Upper lobe of left lung (tissue), 6 donors: ENCODE data around the gene CSTPP1. TPM values are rescaled to one million over a fixed set of nuclear protein-coding genes. Genes with fewer than 3 reads are reported as not detected.

Source experiments
- ATAC-seq, 2 donors: fragments of 200-7000 bp; cut with Tn5 transposase; one replicate each; pipeline ENCODE4 v1.9.1; 2022; ENCODE audit warnings: mild to moderate bottlenecking in 2 of 2, moderate library complexity in 2 of 2; ENCODE audit not compliant: low FRiP score in 2 of 2
- DNase-seq, 2 donors: peaks; one replicate each; pipeline ENCODE4 v3.0.0-alpha.2; 2019 to 2020
- H3K27ac ChIP-seq, 4 donors: fragments of 200-600 bp; sonication (generic); one replicate each; pipeline ENCODE4 v1.5.1; 2016 to 2019
- H3K27me3 ChIP-seq, 4 donors: fragments of 200-600 bp; sonication (generic); one replicate each; pipeline ENCODE4 v1.5.1; 2017 to 2019
- H3K36me3 ChIP-seq, 4 donors: fragments of 200-600 bp; sonication (generic); one replicate each; pipeline ENCODE4 v1.5.1; 2016 to 2019
- H3K4me1 ChIP-seq, 4 donors: fragments of 200-600 bp; sonication (generic); one replicate each; pipeline ENCODE4 v1.5.1; 2018 to 2019
- H3K4me3 ChIP-seq, 4 donors: fragments of 200-600 bp; sonication (generic); one replicate each; pipeline ENCODE4 v1.5.1; 2017 to 2019; ENCODE audit warnings: mild to moderate bottlenecking in 2 of 4, moderate library complexity in 1 of 4
- H3K9me3 ChIP-seq, 4 donors: fragments of 200-600 bp; sonication (generic); one replicate each; pipeline ENCODE4 v1.5.1; 2018 to 2019
- EP300 ChIP-seq, 4 donors: sonication (generic); formaldehyde crosslinking; IDR thresholded peaks; one replicate each; pipeline ENCODE4 v1.5.1; 2017; ENCODE audit warnings: antibody characterized with exemption in 4 of 4, control low read depth in 2 of 4
- POLR2A ChIP-seq, 4 donors: fragments of 450-650 bp; IDR thresholded peaks; one replicate each; pipeline ENCODE4 v1.5.1; 2016 to 2017; ENCODE audit warnings: antibody characterized with exemption in 4 of 4, mild to moderate bottlenecking in 2 of 4
- POLR2AphosphoS5 ChIP-seq, 2 donors: sonication (generic); formaldehyde crosslinking; IDR thresholded peaks; one replicate each; pipeline ENCODE4 v1.5.1; 2017; ENCODE audit warnings: antibody characterized with exemption in 2 of 2
- WGBS, 2 donors: methylation state at CpG; one replicate each; pipeline ENCODE4 v1.1.5; 2017 to 2018; 5-methylcytosine and 5-hydroxymethylcytosine counted together
- total RNA-seq, 6 donors: library from RNA; depleted of rRNA in 4 of 6; stranded (reverse); fragments of >200 nt in 4 of 6; gene quantifications; one replicate each; pipeline versions ENCODE4 v1.1.0 to v1.2.1, GENCODE V29; 2016 to 2021
- TF ChIP-seq, protein P1 (sequence below), 6 experiments: fragments of 450-650 bp in 4 of 6; fragments of 200-600 bp in 2 of 6; sonication (generic) in 2 of 6; IDR thresholded peaks; one replicate each; pipeline ENCODE4 v1.5.1; 2016 to 2019; ENCODE audit warnings: antibody characterized with exemption in 6 of 6
- donor health status: DM: no; HTN: no; CAD: no; lungs with moderate emphysema.
- donor health status: DM: no; HTN: yes; CAD: no; lungs with severe emphysema.

The CSTPP1 gene, protein sequence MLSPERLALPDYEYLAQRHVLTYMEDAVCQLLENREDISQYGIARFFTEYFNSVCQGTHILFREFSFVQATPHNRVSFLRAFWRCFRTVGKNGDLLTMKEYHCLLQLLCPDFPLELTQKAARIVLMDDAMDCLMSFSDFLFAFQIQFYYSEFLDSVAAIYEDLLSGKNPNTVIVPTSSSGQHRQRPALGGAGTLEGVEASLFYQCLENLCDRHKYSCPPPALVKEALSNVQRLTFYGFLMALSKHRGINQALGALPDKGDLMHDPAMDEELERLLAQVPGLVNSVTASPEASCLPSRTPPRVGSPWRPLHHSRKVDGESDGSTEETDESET
- total RNA-seq: 10 to 100 TPM; 23.9 to 71.2 (median 47.2) TPM

DNA sequence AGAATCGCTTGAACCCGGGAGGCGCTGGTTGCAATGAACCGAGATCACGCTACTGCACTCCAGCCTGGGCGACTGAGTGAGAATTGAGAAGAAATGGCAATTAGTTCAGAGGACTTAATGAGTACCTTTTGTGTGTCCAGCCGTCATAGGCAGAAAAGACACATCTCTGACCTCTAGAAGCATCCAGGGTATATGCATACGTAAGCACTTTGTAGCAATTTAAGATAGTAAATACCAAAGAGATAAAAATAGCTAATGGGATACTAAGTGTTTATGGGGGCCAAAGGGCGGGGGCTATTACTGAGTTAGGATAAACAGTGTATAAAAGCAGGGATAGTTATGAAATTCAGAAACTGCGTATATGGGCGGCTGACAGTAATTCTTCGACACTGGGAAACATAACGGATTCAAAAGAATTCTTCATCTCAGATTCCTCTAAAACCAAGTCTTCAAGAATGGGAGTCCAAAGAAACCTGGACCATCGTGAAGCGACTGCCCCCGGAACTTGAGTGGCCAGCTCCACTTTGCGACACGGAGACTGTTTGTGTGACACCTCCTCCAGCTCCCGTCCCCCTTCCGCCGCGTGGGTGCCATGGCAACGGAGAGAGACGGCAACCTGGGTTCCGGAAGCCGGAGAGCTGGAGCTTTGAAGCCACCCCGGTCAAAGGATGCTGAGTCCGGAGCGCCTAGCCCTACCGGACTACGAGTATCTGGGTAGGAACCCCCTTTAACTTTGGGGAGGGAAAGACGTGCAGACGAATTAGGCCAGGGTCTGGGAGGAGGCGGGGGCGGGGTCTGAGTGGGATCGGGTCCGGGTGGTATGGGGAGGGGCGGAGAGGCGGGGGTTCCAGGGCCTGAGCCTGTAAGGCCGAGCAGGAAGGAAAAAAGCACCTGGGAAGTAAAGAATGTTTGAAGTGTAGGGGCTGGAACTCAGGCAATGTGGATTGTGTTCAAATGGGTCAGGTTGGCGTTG is at the start of gene CSTPP1:
Gene CSTPP1, plus strand, starts transcription at position 624 of the 973 bp plus-strand sequence. Its CDS starts 45 bp downstream, at position 669.
- peaks cover 6 to 17% (median 10%) of the 10 kb centered on the region in 4 donors for H3K4me1 ChIP-seq
- no peaks in the 10 kb centered on the region for H3K27me3 ChIP-seq
- peak; percentile 93 to 95 for DNase-seq
- peak within 1 kb of the TSS; percentile 66 to 88 (median 74) for H3K4me3 ChIP-seq
- no peaks in the 10 kb centered on the region for H3K9me3 ChIP-seq
- no peaks in the 10 kb centered on the region for H3K36me3 ChIP-seq
- H3K27ac ChIP-seq: peak within 1 kb of the TSS; percentile 44 to 78 (median 62)
- WGBS, 2 donors: 21 to 24% methylated on average over 40 to 41 of the region's 41 CpGs
- TF ChIP-seq POLR2AphosphoS5 (IDR thresholded peaks at IDR 0.05): peak; percentile 43 to 63
- TF ChIP-seq POLR2A (IDR thresholded peaks at IDR 0.05): no peak
- ATAC-seq: peak; percentile 95 to 98

DNA sequence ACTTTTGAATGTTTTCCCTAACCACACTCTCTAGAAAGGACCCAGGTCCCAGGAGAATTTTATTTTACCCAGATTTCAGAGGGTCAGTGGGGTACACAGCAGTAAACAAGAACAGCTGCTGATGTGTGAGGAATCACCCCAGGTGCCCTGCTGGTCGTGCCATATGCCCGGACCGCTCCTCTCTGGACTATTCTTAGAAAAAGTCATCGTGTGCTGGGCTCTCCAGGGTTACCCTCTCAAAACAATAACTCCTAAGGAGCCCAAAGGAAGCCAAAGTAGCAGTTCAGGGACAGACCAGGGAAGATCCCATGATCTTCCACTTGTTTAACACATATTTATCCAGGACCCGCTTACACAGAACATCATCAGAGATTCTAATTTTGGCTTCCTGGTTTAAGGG is 47.9 kb upstream of the CSTPP1 start:
- peaks cover 0 to 14% (median 0%) of the 10 kb centered on the region in 4 donors for H3K36me3 ChIP-seq
- TF ChIP-seq POLR2A (IDR thresholded peaks at IDR 0.05) (no peak), POLR2AphosphoS5 (IDR thresholded peaks at IDR 0.05) (no peak), EP300 (IDR thresholded peaks at IDR 0.05) (no peak)
- TF ChIP-seq, protein P1, sequence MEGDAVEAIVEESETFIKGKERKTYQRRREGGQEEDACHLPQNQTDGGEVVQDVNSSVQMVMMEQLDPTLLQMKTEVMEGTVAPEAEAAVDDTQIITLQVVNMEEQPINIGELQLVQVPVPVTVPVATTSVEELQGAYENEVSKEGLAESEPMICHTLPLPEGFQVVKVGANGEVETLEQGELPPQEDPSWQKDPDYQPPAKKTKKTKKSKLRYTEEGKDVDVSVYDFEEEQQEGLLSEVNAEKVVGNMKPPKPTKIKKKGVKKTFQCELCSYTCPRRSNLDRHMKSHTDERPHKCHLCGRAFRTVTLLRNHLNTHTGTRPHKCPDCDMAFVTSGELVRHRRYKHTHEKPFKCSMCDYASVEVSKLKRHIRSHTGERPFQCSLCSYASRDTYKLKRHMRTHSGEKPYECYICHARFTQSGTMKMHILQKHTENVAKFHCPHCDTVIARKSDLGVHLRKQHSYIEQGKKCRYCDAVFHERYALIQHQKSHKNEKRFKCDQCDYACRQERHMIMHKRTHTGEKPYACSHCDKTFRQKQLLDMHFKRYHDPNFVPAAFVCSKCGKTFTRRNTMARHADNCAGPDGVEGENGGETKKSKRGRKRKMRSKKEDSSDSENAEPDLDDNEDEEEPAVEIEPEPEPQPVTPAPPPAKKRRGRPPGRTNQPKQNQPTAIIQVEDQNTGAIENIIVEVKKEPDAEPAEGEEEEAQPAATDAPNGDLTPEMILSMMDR (IDR thresholded peaks at IDR 0.05): no peak
- no peak for ATAC-seq

DNA sequence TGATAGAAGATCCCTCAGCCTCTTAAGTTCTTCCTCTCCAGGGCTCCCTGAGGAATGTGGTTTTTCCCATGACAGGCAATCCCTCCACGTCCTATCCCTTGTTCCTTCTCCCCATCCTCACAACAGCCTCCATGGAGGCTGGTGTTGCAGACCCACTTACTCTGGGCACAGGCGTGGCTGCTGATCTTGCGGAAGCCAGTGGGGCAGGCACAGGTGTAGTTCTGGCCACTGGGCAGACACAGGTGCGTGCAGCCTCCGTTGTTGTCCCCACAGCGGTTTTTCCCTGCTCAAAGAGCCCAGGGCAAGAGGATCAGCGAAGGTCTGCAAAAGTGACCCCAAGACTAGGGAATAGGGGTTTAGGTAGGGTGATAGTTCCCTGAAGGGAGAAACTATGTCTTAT is 47.3 kb upstream of the CSTPP1 start:
- Histone ChIP-seq H3K27me3 (no peaks in the 10 kb centered on the region), H3K27ac (no peak overlapping the region), H3K4me1 (no peaks in the 10 kb centered on the region), H3K9me3 (no peaks in the 10 kb centered on the region), H3K4me3 (no peak overlapping the region), H3K36me3 (peaks cover 0 to 14% (median 0%) of the 10 kb centered on the region in 4 donors)
- 77 to 85% methylated on average over 7 of the region's 7 CpGs for WGBS, 2 donors
- DNase-seq: no peak
- TF ChIP-seq, protein P1 (IDR thresholded peaks at IDR 0.05): no peak
- TF ChIP-seq POLR2A (IDR thresholded peaks at IDR 0.05) (no peak), POLR2AphosphoS5 (IDR thresholded peaks at IDR 0.05) (no peak), EP300 (IDR thresholded peaks at IDR 0.05) (no peak)
- no peak for ATAC-seq

More for the DNA sequence above, 47.9 kb upstream of the CSTPP1 start:
- no peaks in the 10 kb centered on the region for H3K9me3 ChIP-seq
- H3K27me3 ChIP-seq: no peaks in the 10 kb centered on the region
- no peak overlapping the region for H3K4me3 ChIP-seq
- DNase-seq: no peak
- H3K27ac ChIP-seq: no peak overlapping the region
- no peaks in the 10 kb centered on the region for H3K4me1 ChIP-seq
- 84 to 89% methylated on average over 5 of the region's 5 CpGs for WGBS, 2 donors

DNA sequence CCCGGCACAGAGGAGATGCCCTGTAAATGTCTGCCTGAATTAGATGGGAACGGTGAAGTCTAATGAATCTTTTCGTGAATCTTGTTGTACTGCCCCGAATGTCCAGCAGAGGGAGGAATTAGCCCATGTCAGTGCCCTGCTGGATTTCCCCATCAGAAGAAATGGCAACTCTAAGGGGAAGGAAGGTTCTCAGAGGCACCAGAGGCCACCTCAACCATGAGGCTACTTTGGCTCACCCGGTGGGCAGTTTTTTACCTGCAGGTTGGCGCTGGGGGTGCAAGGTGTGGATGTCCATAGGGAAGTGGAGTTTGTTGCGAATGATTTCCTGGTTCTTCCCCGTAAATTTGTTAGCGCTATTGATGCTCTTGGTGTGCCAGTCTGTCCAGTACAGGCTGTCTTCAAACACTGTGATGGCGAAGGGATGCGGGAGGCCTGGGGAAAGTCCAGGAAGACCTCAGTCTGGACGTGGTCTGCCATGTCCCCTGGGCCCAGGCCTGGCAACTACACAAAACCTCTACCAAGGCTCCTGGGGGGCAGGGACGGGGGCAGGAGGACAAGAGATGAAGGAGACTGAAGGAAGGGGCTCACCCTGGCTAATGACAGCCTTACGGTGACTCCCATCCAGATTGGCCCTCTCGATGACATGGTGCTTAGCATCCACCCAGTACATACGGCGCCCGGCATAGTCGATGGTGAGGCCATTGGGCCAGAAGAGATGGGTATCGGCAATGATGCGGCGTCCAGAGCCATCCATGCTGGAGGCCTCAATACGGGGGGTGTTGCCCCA is 46.7 kb upstream of the CSTPP1 start:
- DNase-seq: peak in 1 of 2 donors; percentile 61
- ATAC-seq: peak; percentile 79 to 89

More for the DNA sequence above, 46.7 kb upstream of the CSTPP1 start:
- no peaks in the 10 kb centered on the region for H3K4me1 ChIP-seq
- TF ChIP-seq, protein P1 (IDR thresholded peaks at IDR 0.05): peak; percentile 73 to 91 (median 88)
- TF ChIP-seq EP300 (IDR thresholded peaks at IDR 0.05): no peak
- 60 to 73% methylated on average over 20 to 23 of the region's 23 CpGs for WGBS, 2 donors
- no peaks in the 10 kb centered on the region for H3K27me3 ChIP-seq
- no peak overlapping the region for H3K4me3 ChIP-seq
- peaks cover 0 to 19% (median 0%) of the 10 kb centered on the region in 4 donors for H3K36me3 ChIP-seq
- no peaks in the 10 kb centered on the region for H3K9me3 ChIP-seq
- H3K27ac ChIP-seq: no peak overlapping the region
